Lower leg skin (tissue), 4 donors: ENCODE measurements around the gene RNASE8. TPM values are rescaled to one million over a fixed set of nuclear protein-coding genes. Genes with fewer than 3 reads are reported as not detected.

ENCODE experiments used
- DNase-seq, 2 donors: peaks; one replicate each; pipeline ENCODE4 v3.0.0-alpha.2; 2019; ENCODE audit warnings: low spot score in 2 of 2
- H3K4me3 ChIP-seq: fragments of 200-600 bp; sonication (generic); 2 replicates; pipeline ENCODE4 v1.5.1; 2017; ENCODE audit warnings: mild to moderate bottlenecking, low read depth; ENCODE audit not compliant: poor library complexity, severe bottlenecking
- CTCF ChIP-seq, 3 donors: fragments of 450-650 bp; IDR thresholded peaks; one replicate each; pipeline ENCODE4 v1.5.1; 2016; ENCODE audit warnings: antibody characterized with exemption in 3 of 3, mild to moderate bottlenecking in 3 of 3, moderate library complexity in 2 of 3
- POLR2A ChIP-seq, 2 donors: fragments of 450-650 bp; IDR thresholded peaks; one replicate each; pipeline ENCODE4 v1.6.1; 2016 to 2017; ENCODE audit warnings: antibody characterized with exemption in 2 of 2, mild to moderate bottlenecking in 1 of 2, moderate library complexity in 1 of 2
- WGBS, 2 donors: methylation state at CpG; one replicate each; pipeline ENCODE4 v1.1.5; 2018; 5-methylcytosine and 5-hydroxymethylcytosine counted together
- intact Hi-C: fragments of 100-400 bp; cut with DNase I; formaldehyde crosslinking; loops from one replicate; pipeline ENCODE4 v1.15.0; 2023; ENCODE audit warnings: low total_unique reads
- total RNA-seq, 4 donors: library from RNA; depleted of rRNA; stranded (reverse); fragments of >200 nt; gene quantifications; one replicate each; pipeline ENCODE4 v1.1.0, GENCODE V29; 2016

RNASE8 gene
- total RNA-seq, 4 donors from 2014 or later: not detected

- TF ChIP-seq CTCF (IDR thresholded peaks at IDR 0.05) (no peak), POLR2A (IDR thresholded peaks at IDR 0.05) (no peak)
- H3K4me3 ChIP-seq: no peak overlapping the region
- DNase-seq: peak in 1 of 2 donors; percentile 80
- intact Hi-C loops: no loop called here
- WGBS, 2 donors: 34 to 52% methylated on average over 3 of the region's 3 CpGs
Observed at GRCh38 chr14:21063479-21063878, 5.9 kb downstream of the RNASE8 start.

GRCh38 chr14:21066882-21067502 is 9.4 kb downstream of the RNASE8 start:
- no peak overlapping the region for H3K4me3 ChIP-seq
- intact Hi-C loops: no loop called here
- TF ChIP-seq POLR2A (IDR thresholded peaks at IDR 0.05) (no peak), CTCF (IDR thresholded peaks at IDR 0.05) (no peak)
- peak in 1 of 2 donors; percentile 37 for DNase-seq
- 70 to 71% methylated on average over 7 of the region's 7 CpGs for WGBS, 2 donors

DNA sequence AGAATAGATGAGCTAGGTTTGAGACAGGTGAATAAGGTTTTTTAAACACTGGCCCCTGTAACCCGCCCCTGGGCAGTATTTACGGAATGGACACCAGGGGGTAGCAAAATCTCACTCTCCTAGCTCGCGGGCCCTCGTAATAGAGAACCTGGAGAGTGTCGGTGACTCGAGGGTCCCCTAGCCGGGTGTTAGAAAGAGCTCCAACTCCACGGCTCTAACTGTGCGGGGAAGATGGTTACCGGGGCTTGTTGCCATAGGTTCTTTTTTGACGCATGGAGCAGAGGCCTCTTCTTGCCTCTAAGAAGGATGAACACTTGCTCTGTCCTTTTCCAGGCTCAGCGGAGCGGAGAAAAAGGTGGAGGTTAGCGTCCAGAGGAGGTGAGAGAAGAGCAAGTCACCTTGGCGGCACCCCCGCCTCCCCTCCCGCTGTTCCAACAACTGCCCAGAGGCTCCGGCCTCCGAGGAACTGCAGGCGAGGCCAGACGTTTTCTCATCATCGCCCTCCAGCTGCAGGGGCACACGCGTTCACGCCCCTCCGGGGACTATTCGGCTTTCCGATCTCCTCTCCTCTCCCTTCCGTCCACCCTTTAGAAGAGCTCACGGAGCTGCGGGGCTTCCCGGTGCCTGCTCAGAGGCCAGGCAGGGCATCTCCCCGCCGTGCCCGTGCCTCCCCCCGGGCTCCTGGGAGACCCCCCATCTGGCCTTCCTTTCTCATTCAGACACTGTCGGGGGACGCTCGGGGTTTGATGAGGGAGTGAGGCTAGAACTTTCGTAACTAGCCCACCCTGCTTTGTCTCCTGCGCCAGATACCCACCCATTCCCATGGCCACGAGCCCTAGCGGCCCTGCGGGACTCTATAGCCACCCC is 11.1 kb downstream of the RNASE8 start:
- 13 to 25% methylated on average over 45 of the region's 45 CpGs for WGBS, 2 donors
- intact Hi-C loops: no loop called here
- TF ChIP-seq CTCF (IDR thresholded peaks at IDR 0.05) (peak in 1 of 3 donors; percentile 48), POLR2A (IDR thresholded peaks at IDR 0.05) (no peak)
- DNase-seq: peak in 1 of 2 donors; percentile 88
- peak overlapping the region; percentile 5 for H3K4me3 ChIP-seq

- WGBS, 2 donors: 4% methylated on average over 28 to 31 of the region's 40 CpGs
- TF ChIP-seq POLR2A (IDR thresholded peaks at IDR 0.05) (no peak), CTCF (IDR thresholded peaks at IDR 0.05) (no peak)
- peak in 1 of 2 donors; percentile 89 for DNase-seq
- peak overlapping the region; percentile 55 for H3K4me3 ChIP-seq
- intact Hi-C loops: no loop called here
Observed at GRCh38 chr14:21069388-21070082, 11.9 kb downstream of the RNASE8 start.

DNA sequence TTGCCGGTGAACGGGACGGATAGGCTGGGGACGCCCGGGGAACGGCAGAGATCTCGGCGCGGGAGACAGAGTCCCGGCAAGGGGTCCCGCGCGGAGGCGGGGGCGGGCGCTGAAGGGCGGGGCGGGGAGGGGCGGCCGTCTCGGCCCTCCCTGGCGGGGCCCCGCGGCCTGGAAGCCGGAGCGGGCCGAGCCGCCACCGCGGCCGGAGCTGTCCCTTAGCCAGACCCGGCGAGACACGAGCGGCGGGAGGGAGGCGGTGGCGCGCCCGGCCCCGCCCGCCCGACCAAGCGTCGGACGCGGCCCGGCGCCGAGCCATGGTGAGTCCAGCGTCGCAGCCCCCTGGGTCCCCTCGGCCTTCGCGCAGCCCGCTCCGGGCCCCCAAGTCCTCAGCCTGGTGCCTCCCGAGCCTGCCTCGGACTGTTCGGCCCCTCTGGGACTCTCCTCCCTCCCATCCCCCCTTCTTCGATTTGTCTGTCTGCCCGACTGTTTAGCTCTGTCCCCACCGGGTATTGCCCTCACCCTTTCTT is 12.5 kb downstream of the RNASE8 start, which contains the start of gene ARHGEF40:
Gene ARHGEF40, plus strand, starts transcription at position 222 of the 527 bp plus-strand sequence. Its CDS starts 93 bp downstream, at position 315.
- DNase-seq: peak in 1 of 2 donors; percentile 90
- intact Hi-C loops: no loop called here
- WGBS, 2 donors: 0% methylated on average over 19 to 34 of the region's 63 CpGs
- H3K4me3 ChIP-seq: peak within 1 kb of the TSS; percentile 55
- no peak for TF ChIP-seq CTCF (IDR thresholded peaks at IDR 0.05)
- no peak for TF ChIP-seq POLR2A (IDR thresholded peaks at IDR 0.05)
